ENCODE measurements around the gene STK24. TPM values are rescaled to one million over a fixed set of nuclear protein-coding genes. Genes with fewer than 3 reads are reported as not detected.
"Not testable (repeated sequence)": the region's sequence is repeated elsewhere in the genome, so short reads cannot be mapped to it uniquely, and the experiment has no call there.

Gene STK24
- total RNA-seq, 1 donor from 2014 or later = 139 TPM

DNA sequence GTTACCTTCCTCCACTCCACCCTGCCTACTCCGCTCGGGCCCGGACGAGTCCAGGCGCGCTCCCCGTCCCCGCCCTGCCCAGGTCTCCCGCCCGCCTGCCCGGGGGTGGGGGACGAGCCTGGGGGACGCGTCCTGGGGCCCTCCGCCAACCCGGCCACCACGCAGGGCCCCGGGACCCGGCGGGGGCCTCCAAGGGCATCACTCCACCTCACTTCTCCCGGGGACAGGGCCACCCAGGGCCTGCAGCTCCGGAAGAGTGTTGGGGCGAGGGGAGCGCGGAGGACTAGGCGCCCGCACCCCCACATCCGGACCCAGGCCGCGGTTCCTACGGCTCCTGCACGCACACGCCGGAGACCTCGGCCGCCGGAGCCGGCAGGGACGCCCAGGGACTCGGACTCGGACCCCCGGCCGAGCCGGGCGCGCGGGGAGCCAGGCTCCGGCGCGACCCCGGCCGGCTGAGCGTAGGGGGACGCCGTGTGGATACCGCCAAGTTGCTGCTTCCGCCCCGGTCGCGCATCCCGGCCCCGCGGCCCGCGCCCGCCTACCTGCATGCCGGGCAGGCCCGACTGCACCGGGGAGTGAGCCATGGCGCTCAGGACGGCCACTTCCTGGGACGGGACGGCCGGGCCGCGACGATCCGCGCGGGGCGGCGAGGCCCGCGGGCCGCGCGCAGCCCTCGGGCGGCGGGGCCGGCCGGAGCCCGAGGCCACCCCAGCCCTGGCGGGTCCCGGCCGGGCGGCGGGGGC, 534 bp downstream of the STK24 start:
- Mint-ChIP-seq H3K9me3 (no peaks in the 10 kb centered on the region), H3K27ac (peak overlapping the region; percentile 86), H3K4me3 (peak overlapping the region; percentile 98), H3K36me3 (ENCODE audit: low read depth) (peaks cover 19% of the 10 kb centered on the region), H3K27me3 (ENCODE audit: insufficient read depth) (no peaks in the 10 kb centered on the region), H3K4me1 (ENCODE audit: low read depth) (peaks cover 48% of the 10 kb centered on the region)
- DNase-seq (ENCODE audit: low spot score) = peak; percentile 43
- intact Hi-C loops (cut with micrococcal nuclease) = loop anchor here (10.0 kb wide), 5 partner anchors 448 to 1352 kb away; partner anchors contain the start of gene MBNL2

DNA sequence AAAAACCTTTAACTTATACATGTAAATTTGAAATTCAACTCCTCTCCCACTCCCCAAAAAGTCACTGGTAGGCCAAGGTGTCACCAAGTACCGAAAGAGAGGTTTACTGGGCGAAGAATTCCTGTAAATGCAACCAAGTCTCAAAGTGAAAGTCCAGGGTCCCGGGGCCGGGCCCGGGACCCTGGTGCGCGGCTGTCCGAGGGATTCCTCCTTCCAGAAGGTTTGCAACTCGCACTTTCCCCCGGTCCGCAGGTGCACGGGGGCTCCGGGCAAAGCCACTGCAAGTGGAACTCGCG, 1.1 kb downstream of the STK24 start:
- intact Hi-C loops (cut with micrococcal nuclease) = loop anchor here (2.0 to 10.0 kb wide), 6 partner anchors 77 to 1351 kb away; partner anchors contain the start of gene MBNL2
- H3K9me3 Mint-ChIP-seq = no peaks in the 10 kb centered on the region
- H3K4me3 Mint-ChIP-seq = peak overlapping the region; percentile 98
- H3K27me3 Mint-ChIP-seq (ENCODE audit: insufficient read depth) = no peaks in the 10 kb centered on the region
- peak overlapping the region; percentile 86 for H3K27ac Mint-ChIP-seq
- H3K36me3 Mint-ChIP-seq (ENCODE audit: low read depth) = peaks cover 19% of the 10 kb centered on the region
- DNase-seq (ENCODE audit: low spot score) = no peak
- H3K4me1 Mint-ChIP-seq (ENCODE audit: low read depth) = peaks cover 53% of the 10 kb centered on the region

DNA sequence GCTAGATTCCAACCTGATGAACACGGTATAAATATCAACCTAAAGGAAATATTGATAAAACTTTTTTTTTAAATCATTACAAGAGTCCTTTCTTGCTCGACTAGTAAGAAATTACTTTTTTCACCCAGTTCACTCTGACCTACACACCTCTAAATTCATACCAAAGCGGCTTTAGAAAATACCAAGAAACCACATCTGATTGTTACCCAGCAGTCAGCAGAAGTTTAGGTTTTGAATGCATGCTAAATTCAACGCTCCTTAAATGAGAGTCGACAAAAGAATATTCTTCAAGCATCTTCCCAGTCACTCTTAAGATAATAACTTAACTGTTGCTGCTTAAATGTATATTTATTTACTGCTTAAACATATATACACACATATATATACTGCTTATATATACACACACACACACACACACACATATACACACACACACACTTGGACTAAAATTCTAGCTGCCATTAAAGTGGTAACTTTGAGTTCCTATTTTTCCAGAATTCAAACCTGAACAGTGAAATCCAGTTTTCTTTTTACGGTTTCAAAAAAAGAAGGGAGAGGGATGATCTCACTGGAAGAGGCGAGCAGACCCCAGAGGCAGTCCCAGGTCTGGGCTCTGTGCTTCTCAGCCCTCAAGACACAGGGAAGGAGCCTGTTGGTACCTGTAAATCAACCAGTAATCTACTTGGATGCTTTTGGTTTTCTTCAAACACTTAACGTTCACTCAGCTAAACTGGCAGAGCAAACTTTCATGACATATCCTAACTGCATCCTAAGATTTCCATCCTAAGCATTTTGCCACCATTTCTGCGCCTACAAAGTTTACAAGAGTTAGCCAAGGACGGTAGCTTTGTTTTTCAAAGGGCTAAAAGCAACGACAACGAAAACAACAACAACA, 1.7 kb downstream of the STK24 start:
- intact Hi-C loops (cut with micrococcal nuclease) = loop anchor here (2.0 to 10.0 kb wide), 6 partner anchors 78 to 1350 kb away; partner anchors contain the start of gene MBNL2
- DNase-seq (ENCODE audit: low spot score) = no peak
- Mint-ChIP-seq H3K27ac (peak overlapping the region; percentile 86), H3K27me3 (ENCODE audit: insufficient read depth) (no peaks in the 10 kb centered on the region), H3K36me3 (ENCODE audit: low read depth) (peaks cover 21% of the 10 kb centered on the region), H3K4me3 (peak overlapping the region; percentile 98), H3K9me3 (no peaks in the 10 kb centered on the region), H3K4me1 (ENCODE audit: low read depth) (peaks cover 59% of the 10 kb centered on the region)

DNA sequence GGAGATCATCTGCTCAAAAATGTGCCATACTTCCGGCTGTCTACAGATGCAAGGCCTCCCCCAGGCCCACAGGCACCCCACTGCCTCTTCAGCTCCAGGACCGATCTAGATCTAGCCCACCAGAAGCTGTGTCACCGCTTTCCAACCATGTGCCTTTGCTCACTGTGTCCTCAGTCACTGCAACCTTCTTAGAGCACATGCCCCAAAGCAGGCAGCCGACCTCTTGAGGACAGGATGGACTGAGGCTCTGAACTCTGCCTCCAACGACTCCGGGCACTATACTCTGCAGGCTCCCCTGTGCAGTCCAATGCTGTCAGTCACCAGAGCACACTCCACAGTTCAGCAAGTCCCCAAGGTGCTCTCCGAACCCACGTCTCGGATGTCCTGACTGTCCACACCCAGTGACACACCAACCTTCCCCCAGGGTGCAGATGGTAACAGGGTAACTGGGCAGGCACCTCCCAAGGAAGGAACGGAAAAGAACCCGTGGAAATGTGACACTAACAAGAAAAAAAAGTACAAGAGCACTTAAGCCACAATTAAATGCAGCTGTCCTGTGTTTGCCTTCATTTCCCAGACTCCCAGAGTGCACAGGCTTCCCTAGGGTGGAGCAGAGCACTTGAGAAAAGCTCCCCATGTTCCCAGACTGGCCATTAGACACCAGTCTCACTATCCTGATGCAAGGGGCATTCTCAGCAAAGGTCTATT, 4.8 kb downstream of the STK24 start:
- Mint-ChIP-seq H3K36me3 (ENCODE audit: low read depth) (peaks cover 36% of the 10 kb centered on the region), H3K4me3 (peak overlapping the region; percentile 81), H3K4me1 (ENCODE audit: low read depth) (peaks cover 87% of the 10 kb centered on the region), H3K9me3 (no peaks in the 10 kb centered on the region), H3K27me3 (ENCODE audit: insufficient read depth) (no peaks in the 10 kb centered on the region), H3K27ac (peak overlapping the region; percentile 91)
- no peak for DNase-seq (ENCODE audit: low spot score)
- intact Hi-C loops (cut with micrococcal nuclease) = loop anchor here (1.0 to 10.0 kb wide), 11 partner anchors 9 to 1347 kb away; partner anchors contain the start of genes MBNL2, RAP2A and UBAC2

DNA sequence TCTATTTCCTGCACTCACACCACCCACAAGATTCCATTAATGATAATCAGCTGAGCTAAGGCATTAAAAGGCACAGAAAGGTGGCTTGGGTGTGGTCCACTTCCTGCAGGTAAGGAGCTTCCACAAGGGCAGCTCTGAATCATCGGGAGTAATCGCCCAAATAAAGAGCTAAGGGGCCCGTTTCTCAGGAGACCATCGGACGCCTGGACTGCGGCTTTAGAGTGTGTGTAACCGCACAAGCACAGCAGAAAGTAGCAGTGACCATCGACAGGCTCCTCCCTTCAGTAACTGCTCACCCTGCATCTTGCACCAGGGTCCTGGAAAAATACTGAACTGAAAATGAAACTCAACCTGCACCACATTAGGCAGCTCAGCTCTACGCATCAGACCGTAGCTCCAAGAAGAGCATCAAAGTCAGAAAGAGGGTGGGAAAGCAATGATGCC, 6.0 kb downstream of the STK24 start:
- peak overlapping the region; percentile 91 for H3K27ac Mint-ChIP-seq
- no peaks in the 10 kb centered on the region for H3K27me3 Mint-ChIP-seq (ENCODE audit: insufficient read depth)
- DNase-seq (ENCODE audit: low spot score) = peak; percentile 51
- H3K4me3 Mint-ChIP-seq = peak overlapping the region; percentile 81
- no peaks in the 10 kb centered on the region for H3K9me3 Mint-ChIP-seq
- H3K36me3 Mint-ChIP-seq (ENCODE audit: low read depth) = peaks cover 36% of the 10 kb centered on the region
- H3K4me1 Mint-ChIP-seq (ENCODE audit: low read depth) = peaks cover 98% of the 10 kb centered on the region
- intact Hi-C loops (cut with micrococcal nuclease) = loop anchor here (1.0 to 10.0 kb wide), 11 partner anchors 8 to 1346 kb away; partner anchors contain the start of genes MBNL2, RAP2A and UBAC2

DNA sequence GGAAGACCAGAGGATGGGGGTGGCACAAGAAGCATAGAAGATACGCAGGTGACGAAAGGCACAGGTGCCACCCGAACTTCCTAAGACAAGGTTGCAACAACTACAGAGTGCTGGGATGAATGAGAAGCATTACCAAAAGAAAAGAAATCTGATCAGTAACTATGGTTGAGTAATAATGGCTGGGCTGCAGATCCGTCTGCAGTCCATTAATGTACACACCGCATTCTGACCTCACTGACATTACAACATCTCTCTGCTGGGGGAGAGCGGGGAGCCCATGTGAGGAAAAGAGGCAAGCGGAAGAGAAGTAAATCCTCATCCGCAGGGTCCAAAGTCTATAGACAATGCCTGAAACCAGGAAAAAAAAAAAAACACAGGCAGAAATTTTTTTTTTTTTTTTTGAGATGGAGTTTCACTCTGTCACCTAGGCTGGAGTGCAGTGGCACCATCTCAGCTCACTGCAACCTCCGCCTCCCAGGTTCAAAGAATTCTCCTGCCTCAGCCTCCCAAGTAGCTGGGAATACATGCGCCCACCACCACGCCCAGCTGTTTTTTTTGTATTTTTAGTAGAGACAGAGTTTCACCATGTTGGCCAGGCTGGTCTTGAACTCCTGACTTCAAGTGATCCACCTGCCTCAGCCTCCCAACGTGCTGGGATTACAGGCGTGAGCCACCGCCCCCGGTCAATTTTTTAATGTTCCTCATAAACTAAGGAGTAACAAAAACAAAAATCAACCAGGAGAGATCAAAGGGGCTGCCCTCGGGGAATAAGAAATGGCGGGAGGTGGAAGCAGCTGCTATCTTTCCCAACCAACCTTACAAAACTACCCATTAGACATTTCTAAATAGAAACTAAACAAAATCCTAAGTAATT, 7.2 kb downstream of the STK24 start:
- not testable (repeated sequence) for H3K27me3 Mint-ChIP-seq (ENCODE audit: insufficient read depth); H3K9me3 Mint-ChIP-seq; DNase-seq (ENCODE audit: low spot score)
- peak overlapping the region; percentile 91 for H3K27ac Mint-ChIP-seq
- peaks cover 27% of the 10 kb centered on the region for H3K36me3 Mint-ChIP-seq (ENCODE audit: low read depth)
- peak overlapping the region; percentile 81 for H3K4me3 Mint-ChIP-seq
- intact Hi-C loops (cut with micrococcal nuclease) = loop anchor here (5.0 to 10.0 kb wide), 9 partner anchors 455 to 1345 kb away; partner anchors contain the start of genes MBNL2, RAP2A and UBAC2
- peaks cover 100% of the 10 kb centered on the region for H3K4me1 Mint-ChIP-seq (ENCODE audit: low read depth)

DNA sequence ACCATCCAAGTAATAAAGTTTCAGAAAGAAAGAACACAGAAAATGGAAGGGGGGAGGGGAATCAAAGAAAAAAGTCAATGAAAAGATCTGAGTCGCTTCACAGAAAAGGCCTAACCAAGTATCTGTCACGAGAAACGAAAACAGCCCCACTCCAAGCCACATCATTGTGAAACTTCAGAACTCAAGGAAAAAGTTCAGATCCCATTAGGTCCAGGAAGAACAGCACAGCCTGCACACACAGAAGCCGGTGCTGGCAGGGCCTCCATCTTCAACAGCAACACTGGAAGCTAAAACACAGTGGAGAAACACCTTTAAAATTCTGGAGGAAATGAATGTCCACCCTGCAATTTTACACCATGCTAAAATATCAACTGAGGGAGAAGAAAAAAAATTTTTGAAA, 8.0 kb downstream of the STK24 start:
- H3K27ac Mint-ChIP-seq = peak overlapping the region; percentile 78
- no peaks in the 10 kb centered on the region for H3K9me3 Mint-ChIP-seq
- intact Hi-C loops (cut with micrococcal nuclease) = no loop called here
- H3K27me3 Mint-ChIP-seq (ENCODE audit: insufficient read depth) = no peaks in the 10 kb centered on the region
- H3K4me1 Mint-ChIP-seq (ENCODE audit: low read depth) = peaks cover 100% of the 10 kb centered on the region
- peaks cover 30% of the 10 kb centered on the region for H3K36me3 Mint-ChIP-seq (ENCODE audit: low read depth)
- peak overlapping the region; percentile 51 for H3K4me3 Mint-ChIP-seq
- DNase-seq (ENCODE audit: low spot score) = no peak

DNA sequence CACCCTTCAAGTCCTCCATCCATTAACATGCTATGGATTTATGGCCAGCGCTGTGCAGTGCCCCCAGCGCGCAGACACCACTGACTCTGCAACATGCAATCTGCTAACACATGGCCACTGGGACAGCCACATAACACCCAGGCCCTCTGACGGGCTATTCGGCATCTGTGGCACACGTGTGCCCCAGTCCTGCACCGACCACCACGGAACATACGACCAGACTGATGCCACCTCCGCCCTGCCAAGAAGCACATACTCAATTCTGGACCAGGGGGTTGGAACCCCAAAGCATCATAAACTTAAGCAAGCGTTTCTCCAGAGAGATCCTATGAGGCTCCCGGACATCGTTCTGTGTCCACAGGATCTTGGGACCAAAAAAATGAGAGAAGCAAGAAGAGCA, 9.8 kb downstream of the STK24 start:
- H3K4me1 Mint-ChIP-seq (ENCODE audit: low read depth) = peaks cover 97% of the 10 kb centered on the region
- no peaks in the 10 kb centered on the region for H3K9me3 Mint-ChIP-seq
- DNase-seq (ENCODE audit: low spot score) = no peak
- H3K36me3 Mint-ChIP-seq (ENCODE audit: low read depth) = peaks cover 29% of the 10 kb centered on the region
- peak overlapping the region; percentile 61 for H3K4me3 Mint-ChIP-seq
- H3K27me3 Mint-ChIP-seq (ENCODE audit: insufficient read depth) = no peaks in the 10 kb centered on the region
- H3K27ac Mint-ChIP-seq = peak overlapping the region; percentile 70
- intact Hi-C loops (cut with micrococcal nuclease) = no loop called here

DNA sequence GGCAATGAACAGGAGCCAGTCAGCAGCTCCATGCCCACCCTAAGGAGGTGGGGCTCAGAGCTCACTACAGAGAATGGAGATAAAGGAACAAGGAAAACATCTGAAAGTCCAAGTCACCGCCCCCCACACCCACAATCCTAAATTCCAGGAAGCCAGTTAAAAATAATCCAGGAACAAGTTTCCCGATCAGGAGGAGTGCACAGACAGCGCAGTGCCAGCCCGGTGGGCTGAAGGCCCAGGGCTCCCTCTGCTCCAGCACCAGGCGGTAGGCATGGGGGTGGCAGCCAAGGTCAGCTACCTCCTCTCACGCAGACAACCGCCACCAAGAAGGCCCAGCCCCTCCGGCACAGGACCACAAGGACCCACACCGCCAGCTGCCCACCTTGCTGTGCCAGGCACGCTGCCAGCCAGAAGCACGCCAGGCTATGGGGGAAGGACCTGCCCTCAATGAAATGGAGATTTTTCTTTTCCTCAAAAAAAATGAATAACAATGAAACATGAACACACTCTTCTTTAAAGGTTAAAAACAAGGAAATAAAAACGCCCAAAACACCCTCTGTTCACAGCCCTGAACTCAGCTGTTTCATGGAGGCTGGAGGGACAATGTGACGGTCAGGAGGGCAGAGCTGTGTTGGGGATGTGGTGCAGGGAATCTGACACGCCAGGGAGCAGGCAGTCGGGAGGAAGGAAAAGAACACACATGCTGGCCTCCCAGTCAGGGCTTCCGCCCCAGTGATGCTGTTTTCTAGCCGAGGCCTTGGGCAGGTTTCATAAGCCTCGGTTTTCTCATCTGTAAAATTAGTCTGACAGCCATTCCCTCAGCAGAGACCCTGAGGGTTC, 11.0 kb downstream of the STK24 start:
- intact Hi-C loops (cut with micrococcal nuclease) = no loop called here
- H3K27ac Mint-ChIP-seq = peak overlapping the region; percentile 84
- H3K9me3 Mint-ChIP-seq = no peaks in the 10 kb centered on the region
- peaks cover 97% of the 10 kb centered on the region for H3K4me1 Mint-ChIP-seq (ENCODE audit: low read depth)
- H3K36me3 Mint-ChIP-seq (ENCODE audit: low read depth) = peaks cover 26% of the 10 kb centered on the region
- peak overlapping the region; percentile 61 for H3K4me3 Mint-ChIP-seq
- no peaks in the 10 kb centered on the region for H3K27me3 Mint-ChIP-seq (ENCODE audit: insufficient read depth)
- DNase-seq (ENCODE audit: low spot score) = no peak

DNA sequence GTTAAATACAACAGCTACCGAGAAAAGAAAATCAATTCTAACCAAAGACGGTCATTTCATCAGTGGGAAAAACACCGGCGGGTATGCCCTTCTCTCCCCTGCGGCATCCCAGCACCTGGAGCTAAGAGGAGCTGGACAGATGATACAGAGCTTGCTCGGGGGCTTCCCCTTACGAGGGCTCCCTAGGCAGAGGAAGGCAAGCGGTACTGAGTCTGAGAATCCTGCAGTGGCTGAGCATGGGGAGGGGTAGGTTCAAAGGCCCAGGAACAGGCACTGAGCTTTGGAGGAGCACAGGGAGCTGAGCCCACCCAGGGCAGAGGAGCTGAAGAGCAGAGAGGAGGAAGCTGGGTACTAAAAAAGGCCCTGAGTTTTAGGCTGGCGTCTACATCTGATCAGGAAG, 12.7 kb downstream of the STK24 start:
- peaks cover 94% of the 10 kb centered on the region for H3K4me1 Mint-ChIP-seq (ENCODE audit: low read depth)
- no peak for DNase-seq (ENCODE audit: low spot score)
- intact Hi-C loops (cut with micrococcal nuclease) = no loop called here
- H3K4me3 Mint-ChIP-seq = peak overlapping the region; percentile 71
- no peaks in the 10 kb centered on the region for H3K9me3 Mint-ChIP-seq
- no peaks in the 10 kb centered on the region for H3K27me3 Mint-ChIP-seq (ENCODE audit: insufficient read depth)
- H3K36me3 Mint-ChIP-seq (ENCODE audit: low read depth) = peaks cover 28% of the 10 kb centered on the region
- peak overlapping the region; percentile 88 for H3K27ac Mint-ChIP-seq

DNA sequence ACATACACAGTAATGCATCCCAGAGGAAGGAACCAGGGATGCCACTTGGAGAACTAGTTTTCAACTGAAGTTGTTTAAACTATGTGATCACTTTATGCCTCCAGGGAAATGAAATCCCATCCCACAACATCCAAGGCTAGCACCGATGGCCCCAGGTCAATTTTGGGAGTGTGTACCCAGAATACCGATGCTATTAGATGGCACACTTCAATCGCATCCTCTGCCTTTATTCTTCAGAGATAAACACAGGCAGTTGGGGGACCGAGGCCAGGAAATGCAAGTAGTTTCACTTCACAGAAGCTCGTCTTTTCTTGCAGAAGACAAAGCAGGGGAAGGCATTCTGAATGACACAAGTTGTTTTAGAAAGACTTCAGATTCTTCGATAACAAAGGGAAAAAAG, 13.8 kb downstream of the STK24 start:
- intact Hi-C loops (cut with micrococcal nuclease) = loop anchor here (1.0 kb wide), 2 partner anchors 8 to 46 kb away; no protein-coding TSS in a partner anchor
- peak overlapping the region; percentile 88 for H3K27ac Mint-ChIP-seq
- peaks cover 22% of the 10 kb centered on the region for H3K36me3 Mint-ChIP-seq (ENCODE audit: low read depth)
- H3K9me3 Mint-ChIP-seq = no peaks in the 10 kb centered on the region
- peak; percentile 42 for DNase-seq (ENCODE audit: low spot score)
- no peaks in the 10 kb centered on the region for H3K27me3 Mint-ChIP-seq (ENCODE audit: insufficient read depth)
- peak overlapping the region; percentile 71 for H3K4me3 Mint-ChIP-seq
- peaks cover 91% of the 10 kb centered on the region for H3K4me1 Mint-ChIP-seq (ENCODE audit: low read depth)
